Neural progenitor cell (in vitro differentiated cells): ENCODE measurements around the gene CBR1.

Experiments
- EZH2 ChIP-seq: fragments of 200-600 bp; sonication (generic); IDR thresholded peaks from 2 replicates; pipeline ENCODE4 v1.6.1; 2017; ENCODE audit warnings: antibody characterized with exemption, mild to moderate bottlenecking, moderate library complexity
- EZH2phosphoT487 ChIP-seq: fragments of 200-600 bp; sonication (generic); IDR thresholded peaks from 2 replicates; pipeline ENCODE4 v1.6.1; 2017; ENCODE audit warnings: antibody characterized with exemption
- TF ChIP-seq, protein P1 (sequence below): fragments of 200-600 bp; sonication (generic); IDR thresholded peaks from 2 replicates; pipeline ENCODE4 v1.5.1; 2017; ENCODE audit warnings: antibody characterized with exemption, mild to moderate bottlenecking

DNA sequence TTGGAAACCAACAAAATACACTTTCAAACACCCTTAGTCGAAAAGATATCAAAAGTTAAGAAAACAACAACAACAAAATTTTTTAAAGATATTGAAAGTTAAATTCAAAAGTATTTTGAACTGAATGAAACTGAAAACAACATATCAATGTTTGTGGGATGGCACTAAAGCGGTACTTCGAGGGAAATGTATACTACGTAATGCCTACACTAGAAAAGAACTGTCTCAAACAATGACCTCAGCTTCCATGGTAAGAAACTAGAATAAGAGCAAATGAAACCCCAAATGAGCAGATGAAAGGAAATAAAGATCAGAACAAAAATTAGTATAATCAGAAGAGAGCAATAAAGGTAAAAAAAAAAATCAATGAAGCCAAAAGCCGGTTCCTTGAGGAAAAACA, 6.1 kb downstream of the CBR1 start:
- TF ChIP-seq, protein P1, sequence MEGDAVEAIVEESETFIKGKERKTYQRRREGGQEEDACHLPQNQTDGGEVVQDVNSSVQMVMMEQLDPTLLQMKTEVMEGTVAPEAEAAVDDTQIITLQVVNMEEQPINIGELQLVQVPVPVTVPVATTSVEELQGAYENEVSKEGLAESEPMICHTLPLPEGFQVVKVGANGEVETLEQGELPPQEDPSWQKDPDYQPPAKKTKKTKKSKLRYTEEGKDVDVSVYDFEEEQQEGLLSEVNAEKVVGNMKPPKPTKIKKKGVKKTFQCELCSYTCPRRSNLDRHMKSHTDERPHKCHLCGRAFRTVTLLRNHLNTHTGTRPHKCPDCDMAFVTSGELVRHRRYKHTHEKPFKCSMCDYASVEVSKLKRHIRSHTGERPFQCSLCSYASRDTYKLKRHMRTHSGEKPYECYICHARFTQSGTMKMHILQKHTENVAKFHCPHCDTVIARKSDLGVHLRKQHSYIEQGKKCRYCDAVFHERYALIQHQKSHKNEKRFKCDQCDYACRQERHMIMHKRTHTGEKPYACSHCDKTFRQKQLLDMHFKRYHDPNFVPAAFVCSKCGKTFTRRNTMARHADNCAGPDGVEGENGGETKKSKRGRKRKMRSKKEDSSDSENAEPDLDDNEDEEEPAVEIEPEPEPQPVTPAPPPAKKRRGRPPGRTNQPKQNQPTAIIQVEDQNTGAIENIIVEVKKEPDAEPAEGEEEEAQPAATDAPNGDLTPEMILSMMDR: no peak
- no peak for TF ChIP-seq EZH2
- TF ChIP-seq EZH2phosphoT487: no peak
